ENCODE data around the gene PCGF5. TPM values are rescaled to one million over a fixed set of nuclear protein-coding genes. Genes with fewer than 3 reads are reported as not detected.

PCGF5 gene
- total RNA-seq, 1 experiment from 2014 or later, result 17.3 TPM

- ChIA-PET POLR2A (ENCODE audit: low non-redundant PET) (no interaction called here), CTCF (no interaction called here)
- no peaks in the 10 kb centered on the region for H3K9me3 ChIP-seq (ENCODE audit: low read depth, low read length, poor library complexity, severe bottlenecking)
- no peak for DNase-seq (ENCODE audit: low spot score)
- no peaks in the 10 kb centered on the region for H3K36me3 ChIP-seq (ENCODE audit: insufficient read depth, low read length, poor library complexity, severe bottlenecking)
- H3K4me1 ChIP-seq (ENCODE audit: insufficient read depth, low read length, poor library complexity, severe bottlenecking), result no peaks in the 10 kb centered on the region
- intact Hi-C loops (cut with micrococcal nuclease; ENCODE audit: unreplicated experiment), result no loop called here
- H3K27ac ChIP-seq (ENCODE audit: low read depth, low read length, poor library complexity, severe bottlenecking), result no peak overlapping the region
- peaks cover 11% of the 10 kb centered on the region for H3K27me3 ChIP-seq (replicated peaks; ENCODE audit: insufficient read depth, low read depth, low read length, poor library complexity)
- no peak overlapping the region for H3K4me3 ChIP-seq (ENCODE audit: low read depth, low read length, poor library complexity, severe bottlenecking)
- BruUV-seq (replicated peaks), result no TSS peak
- no peak for TF ChIP-seq CTCF (conservative IDR thresholded peaks at IDR 0.05; ENCODE audit: low read depth, low read length)
These were observed 21.7 kb upstream of the PCGF5 start for GRCh38 chr10:91198781-91199180.

- Histone ChIP-seq H3K4me3 (ENCODE audit: low read depth, low read length, poor library complexity, severe bottlenecking) (no peak overlapping the region), H3K27me3 (replicated peaks; ENCODE audit: insufficient read depth, low read depth, low read length, poor library complexity) (peaks cover 20% of the 10 kb centered on the region), H3K9me3 (ENCODE audit: low read depth, low read length, poor library complexity, severe bottlenecking) (no peaks in the 10 kb centered on the region), H3K36me3 (ENCODE audit: insufficient read depth, low read length, poor library complexity, severe bottlenecking) (no peaks in the 10 kb centered on the region), H3K4me1 (ENCODE audit: insufficient read depth, low read length, poor library complexity, severe bottlenecking) (no peaks in the 10 kb centered on the region), H3K27ac (ENCODE audit: low read depth, low read length, poor library complexity, severe bottlenecking) (no peak overlapping the region)
- POLR2A ChIA-PET (ENCODE audit: low non-redundant PET), result no interaction called here
- DNase-seq (ENCODE audit: low spot score), result no peak
- BruUV-seq (replicated peaks), result no TSS peak
- CTCF ChIA-PET, result no interaction called here
- no peak for TF ChIP-seq EZH2 (IDR thresholded peaks at IDR 0.05; ENCODE audit: borderline replicate concordance, low read depth, low read length, poor library complexity, severe bottlenecking)
- TF ChIP-seq CTCF (conservative IDR thresholded peaks at IDR 0.05; ENCODE audit: low read depth, low read length), result no peak
- intact Hi-C loops (cut with micrococcal nuclease; ENCODE audit: unreplicated experiment), result no loop called here
These were observed 19.9 kb upstream of the PCGF5 start for GRCh38 chr10:91200314-91201212.

DNA sequence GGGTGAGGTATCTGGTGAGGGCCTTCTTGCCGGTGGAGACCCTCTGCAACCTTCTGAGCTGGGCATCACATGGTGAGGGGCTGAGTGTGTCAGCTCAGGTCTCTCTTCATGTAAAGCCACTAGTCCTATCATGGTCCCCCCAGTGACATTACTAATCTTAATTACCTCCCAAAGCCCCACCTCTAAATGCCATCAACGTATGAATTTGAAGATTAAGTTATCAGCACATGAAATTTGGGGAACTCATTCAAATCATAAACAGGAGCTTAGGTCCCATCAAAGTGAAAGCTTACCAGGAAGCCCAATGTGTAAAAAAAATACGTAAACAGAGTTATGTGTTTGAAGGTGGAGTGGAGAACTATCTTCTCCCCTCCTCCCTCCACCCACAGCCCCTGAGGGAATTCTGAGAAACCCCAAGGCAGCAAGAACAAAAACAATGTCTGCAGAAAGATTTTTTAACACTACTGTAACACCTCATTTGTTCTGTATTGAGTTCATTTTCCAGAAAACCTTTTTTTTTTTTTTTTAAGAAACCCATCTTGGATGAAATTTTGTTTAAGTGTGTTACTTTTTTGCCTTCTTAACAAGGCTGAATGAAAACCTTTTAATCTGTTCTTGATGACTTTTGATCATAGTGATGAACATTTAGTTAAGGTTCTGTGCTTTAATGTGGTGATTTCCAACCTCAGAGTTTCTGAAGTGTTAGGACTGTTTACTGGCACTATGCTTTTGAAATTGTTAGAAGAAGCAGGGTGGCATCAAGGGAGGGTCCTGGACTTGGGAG lies 19.1 kb upstream of the PCGF5 start:
- DNase-seq (ENCODE audit: low spot score), result no peak
- Histone ChIP-seq H3K4me1 (ENCODE audit: insufficient read depth, low read length, poor library complexity, severe bottlenecking) (no peaks in the 10 kb centered on the region), H3K36me3 (ENCODE audit: insufficient read depth, low read length, poor library complexity, severe bottlenecking) (no peaks in the 10 kb centered on the region), H3K27me3 (replicated peaks; ENCODE audit: insufficient read depth, low read depth, low read length, poor library complexity) (peaks cover 20% of the 10 kb centered on the region), H3K4me3 (ENCODE audit: low read depth, low read length, poor library complexity, severe bottlenecking) (no peak overlapping the region), H3K27ac (ENCODE audit: low read depth, low read length, poor library complexity, severe bottlenecking) (no peak overlapping the region), H3K9me3 (ENCODE audit: low read depth, low read length, poor library complexity, severe bottlenecking) (no peaks in the 10 kb centered on the region)
- POLR2A ChIA-PET (ENCODE audit: low non-redundant PET), result no interaction called here
- CTCF ChIA-PET, result no interaction called here
- intact Hi-C loops (cut with micrococcal nuclease; ENCODE audit: unreplicated experiment), result no loop called here
- no TSS peak for BruUV-seq (replicated peaks)
- TF ChIP-seq EZH2 (IDR thresholded peaks at IDR 0.05; ENCODE audit: borderline replicate concordance, low read depth, low read length, poor library complexity, severe bottlenecking), result no peak
- TF ChIP-seq CTCF (conservative IDR thresholded peaks at IDR 0.05; ENCODE audit: low read depth, low read length), result no peak

Data from A673 (cell line).